Lower leg skin (tissue), 3 donors: Measurements from ENCODE around the gene ELL.

Experiments
- CTCF ChIP-seq, 3 donors: fragments of 450-650 bp; IDR thresholded peaks; one replicate each; pipeline ENCODE4 v1.5.1; 2016; ENCODE audit warnings: antibody characterized with exemption in 3 of 3, mild to moderate bottlenecking in 3 of 3, moderate library complexity in 2 of 3
- POLR2A ChIP-seq, 2 donors: fragments of 450-650 bp; IDR thresholded peaks; one replicate each; pipeline ENCODE4 v1.6.1; 2016 to 2017; ENCODE audit warnings: antibody characterized with exemption in 2 of 2, mild to moderate bottlenecking in 1 of 2, moderate library complexity in 1 of 2

- no peak for TF ChIP-seq CTCF (IDR thresholded peaks at IDR 0.05)
- TF ChIP-seq POLR2A (IDR thresholded peaks at IDR 0.05) = no peak
Measured at GRCh38 chr19:18473706-18474087, 48.2 kb downstream of the ELL start.
